ENCODE measurements around the gene TMED4. TPM values are rescaled to one million over a fixed set of nuclear protein-coding genes. Genes with fewer than 3 reads are reported as not detected.

TMED4 gene
- total and polyA plus RNA-seq, 2 of the 13 experiments (the other 11 are each of a cell fraction or from before 2014, with no cell fraction given), result 81.4 to 109 TPM

- TF ChIP-seq, protein P1, sequence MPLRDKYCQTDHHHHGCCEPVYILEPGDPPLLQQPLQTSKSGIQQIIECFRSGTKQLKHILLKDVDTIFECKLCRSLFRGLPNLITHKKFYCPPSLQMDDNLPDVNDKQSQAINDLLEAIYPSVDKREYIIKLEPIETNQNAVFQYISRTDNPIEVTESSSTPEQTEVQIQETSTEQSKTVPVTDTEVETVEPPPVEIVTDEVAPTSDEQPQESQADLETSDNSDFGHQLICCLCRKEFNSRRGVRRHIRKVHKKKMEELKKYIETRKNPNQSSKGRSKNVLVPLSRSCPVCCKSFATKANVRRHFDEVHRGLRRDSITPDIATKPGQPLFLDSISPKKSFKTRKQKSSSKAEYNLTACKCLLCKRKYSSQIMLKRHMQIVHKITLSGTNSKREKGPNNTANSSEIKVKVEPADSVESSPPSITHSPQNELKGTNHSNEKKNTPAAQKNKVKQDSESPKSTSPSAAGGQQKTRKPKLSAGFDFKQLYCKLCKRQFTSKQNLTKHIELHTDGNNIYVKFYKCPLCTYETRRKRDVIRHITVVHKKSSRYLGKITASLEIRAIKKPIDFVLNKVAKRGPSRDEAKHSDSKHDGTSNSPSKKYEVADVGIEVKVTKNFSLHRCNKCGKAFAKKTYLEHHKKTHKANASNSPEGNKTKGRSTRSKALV (CRISPR knock-in tag; IDR thresholded peaks at IDR 0.05), result no peak
- TF ChIP-seq SP140L (CRISPR knock-in tag; IDR thresholded peaks at IDR 0.05; ENCODE audit: borderline replicate concordance), result no peak
- peak; percentile 36; the same call in 1 of the 2 replicates for TF ChIP-seq FOXO1 (CRISPR knock-in tag; IDR thresholded peaks at IDR 0.05)
- TF ChIP-seq MXI1 (IDR thresholded peaks at IDR 0.05; ENCODE audit: borderline replicate concordance, low read depth, low read length), result peak; percentile 59; the same call in 1 of the 3 replicates
- TF ChIP-seq, protein P2, sequence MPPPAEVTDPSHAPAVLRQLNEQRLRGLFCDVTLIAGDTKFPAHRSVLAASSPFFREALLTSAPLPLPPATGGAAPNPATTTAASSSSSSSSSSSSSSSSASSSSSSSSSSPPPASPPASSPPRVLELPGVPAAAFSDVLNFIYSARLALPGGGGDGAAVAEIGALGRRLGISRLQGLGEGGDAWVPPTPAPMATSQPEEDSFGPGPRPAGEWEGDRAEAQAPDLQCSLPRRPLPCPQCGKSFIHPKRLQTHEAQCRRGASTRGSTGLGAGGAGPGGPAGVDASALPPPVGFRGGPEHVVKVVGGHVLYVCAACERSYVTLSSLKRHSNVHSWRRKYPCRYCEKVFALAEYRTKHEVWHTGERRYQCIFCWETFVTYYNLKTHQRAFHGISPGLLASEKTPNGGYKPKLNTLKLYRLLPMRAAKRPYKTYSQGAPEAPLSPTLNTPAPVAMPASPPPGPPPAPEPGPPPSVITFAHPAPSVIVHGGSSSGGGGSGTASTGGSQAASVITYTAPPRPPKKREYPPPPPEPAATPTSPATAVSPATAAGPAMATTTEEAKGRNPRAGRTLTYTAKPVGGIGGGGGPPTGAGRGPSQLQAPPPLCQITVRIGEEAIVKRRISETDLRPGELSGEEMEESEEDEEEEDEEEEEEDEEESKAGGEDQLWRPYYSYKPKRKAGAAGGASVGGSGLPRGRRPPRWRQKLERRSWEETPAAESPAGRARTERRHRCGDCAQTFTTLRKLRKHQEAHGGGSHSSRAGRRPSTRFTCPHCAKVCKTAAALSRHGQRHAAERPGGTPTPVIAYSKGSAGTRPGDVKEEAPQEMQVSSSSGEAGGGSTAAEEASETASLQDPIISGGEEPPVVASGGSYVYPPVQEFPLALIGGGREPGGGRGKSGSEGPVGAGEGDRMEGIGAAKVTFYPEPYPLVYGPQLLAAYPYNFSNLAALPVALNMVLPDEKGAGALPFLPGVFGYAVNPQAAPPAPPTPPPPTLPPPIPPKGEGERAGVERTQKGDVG (CRISPR knock-in tag; IDR thresholded peaks at IDR 0.05; ENCODE audit: borderline replicate concordance), result no peak
- no peak for TF ChIP-seq ZFP36L2 (CRISPR knock-in tag; IDR thresholded peaks at IDR 0.05)
- TF ChIP-seq, protein P3, sequence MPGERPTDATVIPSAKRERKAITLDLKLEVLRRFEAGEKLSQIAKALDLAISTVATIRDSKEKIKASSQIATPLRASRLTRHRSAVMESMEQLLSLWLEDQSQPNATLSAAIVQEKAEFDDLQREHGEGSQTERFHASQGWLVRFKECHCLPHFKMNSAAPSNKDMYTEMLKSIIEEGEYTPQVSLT (CRISPR knock-in tag; IDR thresholded peaks at IDR 0.05; ENCODE audit: borderline replicate concordance, low read depth), result no peak
- TF ChIP-seq, protein P4, sequence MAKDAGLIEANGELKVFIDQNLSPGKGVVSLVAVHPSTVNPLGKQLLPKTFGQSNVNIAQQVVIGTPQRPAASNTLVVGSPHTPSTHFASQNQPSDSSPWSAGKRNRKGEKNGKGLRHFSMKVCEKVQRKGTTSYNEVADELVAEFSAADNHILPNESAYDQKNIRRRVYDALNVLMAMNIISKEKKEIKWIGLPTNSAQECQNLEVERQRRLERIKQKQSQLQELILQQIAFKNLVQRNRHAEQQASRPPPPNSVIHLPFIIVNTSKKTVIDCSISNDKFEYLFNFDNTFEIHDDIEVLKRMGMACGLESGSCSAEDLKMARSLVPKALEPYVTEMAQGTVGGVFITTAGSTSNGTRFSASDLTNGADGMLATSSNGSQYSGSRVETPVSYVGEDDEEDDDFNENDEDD (CRISPR knock-in tag; IDR thresholded peaks at IDR 0.05; ENCODE audit: borderline replicate concordance), result no peak
- 0 out of 2 replicates have a peak, but pooled peaks have one; percentile 14 for TF ChIP-seq STAG1 (CRISPR knock-in tag; IDR thresholded peaks at IDR 0.05)
- peak; percentile 89 for TF ChIP-seq TFAP4 (IDR thresholded peaks at IDR 0.05; ENCODE audit: borderline replicate concordance, low read depth)
- TF ChIP-seq NFAT5 (CRISPR knock-in tag; IDR thresholded peaks at IDR 0.05), result 0 out of 2 replicates have a peak, but pooled peaks have one; percentile 48
- no peak for TF ChIP-seq RORA (CRISPR knock-in tag; IDR thresholded peaks at IDR 0.05)
- TF ChIP-seq ATF1 (CRISPR knock-in tag; IDR thresholded peaks at IDR 0.05), result no peak
Measured at GRCh38 chr7:44561962-44562621, 19.9 kb downstream of the TMED4 start (continued).
